HG02763 (cell line): ENCODE measurements around the gene FBLN1.
"Not testable (repeated sequence)": the region's sequence is repeated elsewhere in the genome, so short reads cannot be mapped to it uniquely, and the experiment has no call there.

Experiments used
- ATAC-seq: cut with Tn5 transposase; IDR thresholded peaks from one replicate; pipeline ENCODE4 v1.9.1; 2021; ENCODE audit warnings: mild to moderate bottlenecking, moderate library complexity; ENCODE audit not compliant: unreplicated experiment

FBLN1 gene, protein sequence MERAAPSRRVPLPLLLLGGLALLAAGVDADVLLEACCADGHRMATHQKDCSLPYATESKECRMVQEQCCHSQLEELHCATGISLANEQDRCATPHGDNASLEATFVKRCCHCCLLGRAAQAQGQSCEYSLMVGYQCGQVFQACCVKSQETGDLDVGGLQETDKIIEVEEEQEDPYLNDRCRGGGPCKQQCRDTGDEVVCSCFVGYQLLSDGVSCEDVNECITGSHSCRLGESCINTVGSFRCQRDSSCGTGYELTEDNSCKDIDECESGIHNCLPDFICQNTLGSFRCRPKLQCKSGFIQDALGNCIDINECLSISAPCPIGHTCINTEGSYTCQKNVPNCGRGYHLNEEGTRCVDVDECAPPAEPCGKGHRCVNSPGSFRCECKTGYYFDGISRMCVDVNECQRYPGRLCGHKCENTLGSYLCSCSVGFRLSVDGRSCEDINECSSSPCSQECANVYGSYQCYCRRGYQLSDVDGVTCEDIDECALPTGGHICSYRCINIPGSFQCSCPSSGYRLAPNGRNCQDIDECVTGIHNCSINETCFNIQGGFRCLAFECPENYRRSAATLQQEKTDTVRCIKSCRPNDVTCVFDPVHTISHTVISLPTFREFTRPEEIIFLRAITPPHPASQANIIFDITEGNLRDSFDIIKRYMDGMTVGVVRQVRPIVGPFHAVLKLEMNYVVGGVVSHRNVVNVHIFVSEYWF

DNA sequence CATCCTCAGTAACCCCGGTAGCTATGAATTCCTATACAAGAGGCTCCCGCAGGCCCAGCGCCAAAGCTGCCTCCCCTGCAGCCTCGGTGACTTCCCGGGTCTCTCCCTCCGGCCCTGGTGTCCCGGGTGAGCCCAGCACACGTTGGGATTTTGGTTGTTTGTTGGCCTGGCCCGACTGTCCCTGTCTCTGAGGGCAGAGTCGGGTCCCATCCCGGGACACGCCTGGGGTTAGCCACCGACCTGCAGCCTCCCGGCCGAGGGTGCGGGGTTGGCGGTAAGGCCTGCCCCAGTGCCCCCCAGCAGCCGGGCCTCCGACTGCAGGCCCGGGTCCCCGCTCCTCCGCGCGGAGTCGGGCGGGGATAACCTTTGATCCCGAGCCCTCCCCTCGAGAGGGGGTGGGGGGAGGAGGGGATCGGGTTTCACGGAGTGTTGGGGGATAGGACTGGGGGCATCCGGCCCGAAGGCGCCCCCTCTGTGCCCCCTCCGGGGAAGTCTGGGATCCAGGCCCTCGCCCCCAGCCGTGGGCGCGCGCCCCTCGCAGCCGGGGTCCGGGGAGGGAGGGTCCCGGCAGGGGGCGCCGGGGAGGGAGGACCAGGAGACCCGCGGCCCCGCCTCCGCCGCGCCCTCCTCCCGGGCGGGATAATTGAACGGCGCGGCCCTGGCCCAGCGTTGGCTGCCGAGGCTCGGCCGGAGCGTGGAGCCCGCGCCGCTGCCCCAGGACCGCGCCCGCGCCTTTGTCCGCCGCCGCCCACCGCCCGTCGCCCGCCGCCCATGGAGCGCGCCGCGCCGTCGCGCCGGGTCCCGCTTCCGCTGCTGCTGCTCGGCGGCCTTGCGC, at the start of gene FBLN1:
Gene FBLN1, plus strand, starts transcription at position 669 of the 835 bp plus-strand sequence. Its CDS starts 103 bp downstream, at position 772.
- no peak for ATAC-seq

DNA sequence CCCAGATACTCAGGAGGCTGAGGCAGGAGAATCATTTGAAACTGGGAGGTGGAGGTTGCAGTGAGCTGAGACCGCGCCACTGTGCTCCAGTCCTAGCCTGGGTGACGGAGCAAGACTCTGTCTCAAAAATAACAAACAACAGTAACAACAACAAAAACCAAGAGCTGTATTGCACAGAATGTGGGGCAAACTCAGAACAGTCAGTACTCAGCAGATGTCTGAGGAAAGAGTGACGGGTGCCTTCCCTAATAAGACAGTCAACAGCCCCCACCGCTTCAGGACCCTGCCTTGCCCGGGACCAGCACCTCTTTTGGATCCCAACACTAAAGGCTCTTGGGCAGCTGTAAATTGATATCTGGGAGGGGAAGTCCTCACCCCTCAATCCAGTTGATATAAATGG, 48.9 kb upstream of the FBLN1 start:
- no peak for ATAC-seq

DNA sequence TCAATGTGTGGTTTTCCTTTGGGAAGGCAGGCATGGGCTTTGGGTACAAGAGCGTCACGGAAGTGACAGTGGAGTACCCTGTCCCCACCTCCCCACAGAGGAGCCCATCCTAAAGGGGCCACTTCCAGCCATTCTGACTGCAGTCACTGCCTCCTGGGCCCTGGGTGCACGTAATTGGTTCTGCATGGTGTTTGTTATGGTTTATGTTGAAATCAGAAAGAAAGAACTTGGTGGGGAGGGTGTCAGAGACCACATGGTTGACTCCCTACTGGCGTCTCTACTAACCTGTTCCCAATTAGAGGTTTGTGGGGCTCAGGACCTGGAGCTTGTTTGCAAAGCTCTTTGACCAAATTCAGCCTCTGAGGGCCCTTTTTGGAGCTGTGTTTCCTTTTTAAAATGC, 48.4 kb upstream of the FBLN1 start:
- no peak for ATAC-seq

DNA sequence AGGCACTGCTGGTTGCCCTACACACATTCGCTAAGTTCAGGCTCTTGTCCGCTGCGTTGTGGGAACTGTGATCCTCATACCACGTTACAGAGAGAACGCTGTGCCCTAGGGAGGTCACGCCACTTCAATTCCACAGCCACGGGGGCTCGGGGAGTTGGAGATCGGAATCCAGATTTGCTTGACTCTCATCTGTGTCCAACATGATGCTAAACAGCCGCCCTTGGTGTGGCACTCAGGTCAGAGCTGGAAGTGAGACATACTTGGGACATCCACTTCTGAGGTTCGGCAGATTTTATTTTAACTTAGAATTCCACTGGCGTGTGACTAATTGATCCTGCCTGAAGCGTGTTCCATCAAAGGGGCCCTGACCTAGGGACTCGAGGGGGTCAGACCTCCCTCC, 47.5 kb upstream of the FBLN1 start:
- ATAC-seq: no peak

DNA sequence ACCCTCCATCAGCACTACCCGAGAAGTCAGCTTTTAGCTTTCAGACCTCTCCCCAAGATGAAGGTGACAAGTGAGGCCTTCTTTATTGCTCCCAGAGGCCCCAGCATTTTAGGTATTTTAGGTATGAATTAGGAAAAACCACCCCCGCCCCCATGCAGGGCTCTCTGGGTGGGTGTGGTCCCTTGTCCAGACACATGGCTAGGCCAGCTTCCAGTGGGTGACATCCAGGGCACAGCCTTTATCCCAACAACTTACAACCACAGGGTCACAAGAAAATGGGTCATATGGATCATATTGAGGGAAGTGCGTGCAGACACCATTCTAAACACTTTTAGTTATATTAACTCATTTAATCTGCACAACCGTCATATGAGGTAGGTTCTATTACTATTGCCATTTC, 47.1 kb upstream of the FBLN1 start:
- ATAC-seq: no peak

DNA sequence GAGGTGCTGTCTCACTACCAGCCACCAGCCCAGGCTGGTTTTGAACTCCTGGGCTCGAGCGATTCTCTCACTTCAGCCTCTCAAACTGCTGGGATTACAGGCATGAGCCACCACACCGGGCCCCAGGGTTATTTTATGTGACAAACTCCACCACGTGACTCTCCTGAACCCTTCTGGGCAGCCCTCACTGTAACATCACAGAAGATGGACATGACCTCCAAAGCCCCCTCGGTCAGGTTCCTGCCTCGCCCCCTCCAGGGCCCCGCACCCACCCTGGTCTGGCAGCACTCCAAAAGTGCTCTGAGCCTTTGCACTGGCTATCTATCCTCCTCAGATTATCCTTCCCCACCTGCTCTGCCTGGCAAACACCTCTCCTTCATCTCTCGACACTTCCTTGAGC, 45.9 kb upstream of the FBLN1 start:
- ATAC-seq: no peak

DNA sequence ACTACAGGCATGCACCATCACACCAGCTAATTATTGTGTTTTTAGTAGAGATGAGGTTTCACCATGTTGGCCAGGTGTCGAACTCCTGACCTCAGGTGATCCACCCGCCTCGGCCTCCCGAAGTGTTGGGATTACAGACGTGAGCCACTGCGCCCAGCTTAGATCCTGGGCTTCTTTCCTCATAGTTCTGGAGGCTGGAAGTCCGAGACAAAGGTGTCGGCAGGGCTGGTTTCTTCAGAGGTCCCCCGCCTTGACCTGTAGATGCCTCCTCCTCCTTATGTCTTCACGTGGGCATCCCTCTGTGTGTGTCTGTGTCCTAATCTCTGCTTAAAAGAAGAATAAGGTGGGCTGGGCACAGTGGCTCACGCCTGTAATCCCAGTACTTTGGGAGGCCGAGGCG, 44.2 kb upstream of the FBLN1 start:
- ATAC-seq: no peak

DNA sequence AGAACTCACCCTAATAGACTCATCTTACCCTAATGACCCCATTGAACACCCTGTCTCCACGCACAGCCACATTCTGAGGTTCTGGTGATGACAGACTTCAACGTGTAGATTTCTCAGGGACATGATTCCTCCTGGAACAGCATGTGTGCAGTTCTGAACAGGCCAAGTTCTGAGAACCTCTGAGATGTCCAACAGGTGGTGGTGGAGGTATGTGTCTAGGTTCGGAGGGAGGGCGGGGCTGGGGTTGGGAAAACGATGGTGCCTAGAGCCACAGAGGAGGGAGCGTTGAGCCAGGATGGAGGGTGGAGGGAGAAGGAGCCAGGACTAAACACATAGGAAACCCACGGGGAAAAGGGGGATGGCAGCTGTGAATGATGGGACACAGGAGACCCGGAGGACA, 43.4 kb upstream of the FBLN1 start:
- no peak for ATAC-seq

DNA sequence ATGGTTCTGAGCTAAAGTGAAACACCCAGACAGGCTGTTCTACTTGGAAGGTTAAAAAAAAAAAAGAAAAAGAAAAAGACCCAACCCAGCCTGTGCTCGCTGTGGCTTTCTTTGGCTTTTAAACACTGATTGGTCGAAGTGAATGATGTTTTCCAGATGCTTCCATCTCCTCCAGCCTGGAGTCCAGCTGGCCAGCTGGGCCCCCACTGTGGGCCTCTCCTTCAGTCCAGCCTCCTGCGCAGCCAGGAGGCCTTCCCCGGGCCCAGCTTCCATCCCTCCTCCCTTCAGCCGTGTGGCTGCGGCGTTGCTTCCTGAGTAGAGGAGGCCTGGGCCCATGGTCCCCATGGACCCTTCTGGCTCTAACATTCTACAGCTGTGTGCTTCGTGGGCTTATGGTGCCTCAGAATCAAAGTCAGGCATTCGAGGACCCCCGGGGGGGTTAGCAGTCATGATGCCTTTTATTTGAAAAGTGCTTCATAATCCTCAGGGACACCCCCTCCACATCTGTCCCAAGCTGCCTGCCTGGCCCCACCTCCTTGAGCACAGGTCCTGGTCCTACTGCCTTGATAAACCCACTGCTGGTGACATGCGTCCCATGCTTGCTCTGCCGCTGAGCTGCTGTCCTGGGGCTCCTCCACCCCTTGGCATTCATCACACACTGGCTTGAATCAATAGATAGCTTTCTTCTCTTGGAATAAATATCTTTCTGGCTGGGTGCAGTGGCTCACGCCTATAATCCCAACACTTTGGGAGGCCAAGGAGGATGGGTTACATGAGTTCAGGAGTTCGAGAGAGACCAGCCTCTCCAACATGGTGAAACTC, 42.2 kb upstream of the FBLN1 start:
- no peak for ATAC-seq

DNA sequence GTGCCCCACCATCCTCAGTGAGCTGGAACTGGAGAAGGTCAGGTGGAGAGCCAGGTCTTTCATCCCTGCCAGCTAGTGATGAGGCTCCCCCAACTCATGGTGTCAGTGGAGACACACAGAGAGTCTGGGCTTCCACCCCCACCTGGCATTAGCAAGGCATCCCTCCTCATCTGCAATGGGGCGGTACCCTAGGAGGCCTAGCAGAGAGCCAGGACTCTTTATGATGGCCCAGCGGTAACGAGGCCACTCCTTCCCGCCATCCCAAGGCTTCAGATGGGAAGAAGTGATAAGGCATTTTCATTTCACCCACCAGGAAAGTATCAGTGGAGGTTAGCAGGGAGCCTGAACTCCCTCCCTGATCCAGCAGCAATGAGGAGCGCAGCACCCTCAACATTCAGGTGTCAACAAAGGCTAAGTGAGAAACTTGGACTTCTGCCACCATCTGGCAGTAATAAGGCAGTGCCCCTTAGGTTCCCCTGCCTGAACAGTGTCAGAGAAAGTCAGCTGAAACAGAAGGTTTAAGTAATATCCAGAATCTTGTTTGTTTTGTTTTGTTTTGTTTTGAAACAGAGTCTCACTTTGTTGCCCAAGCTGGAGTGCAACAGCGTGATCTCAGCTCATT, 40.5 kb upstream of the FBLN1 start:
- no peak for ATAC-seq

DNA sequence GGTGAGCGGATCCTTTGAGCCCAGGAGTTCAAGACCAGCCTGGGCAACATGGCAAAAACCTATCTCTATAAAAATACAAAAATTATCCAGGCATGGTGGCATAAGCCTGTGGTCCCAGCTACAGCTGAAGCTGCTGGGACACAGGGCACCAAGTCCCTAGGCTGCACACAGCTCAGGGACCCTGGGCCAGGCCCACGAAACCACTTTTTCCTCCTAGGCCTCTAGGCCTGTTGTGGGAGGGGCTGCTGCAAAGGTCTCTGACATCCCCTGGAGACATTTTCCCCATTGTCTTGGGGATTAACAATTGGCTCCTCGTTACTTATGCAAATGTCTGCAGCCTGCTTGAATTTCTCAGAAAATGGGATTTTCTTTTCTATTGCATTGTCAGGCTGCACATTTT, 39.0 kb upstream of the FBLN1 start:
- not testable (repeated sequence) for ATAC-seq

DNA sequence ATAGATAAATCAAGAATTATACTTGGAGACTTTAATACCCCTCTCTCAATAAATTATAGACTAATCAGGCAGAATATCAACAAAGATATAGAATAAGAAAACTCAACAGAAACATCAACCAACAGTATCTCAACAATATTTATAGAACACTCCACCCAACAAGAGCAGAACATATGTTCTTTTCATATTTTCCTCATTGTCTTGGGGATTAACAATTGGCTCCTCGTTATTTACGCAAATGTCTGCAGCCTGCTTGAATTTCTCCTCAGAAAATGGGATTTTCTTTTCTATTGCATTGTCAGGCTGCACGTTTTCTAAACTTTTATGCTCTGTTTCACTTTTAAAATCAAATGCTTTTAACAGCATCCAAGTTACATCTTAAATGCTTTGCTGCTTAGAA, 37.0 kb upstream of the FBLN1 start:
- ATAC-seq: no peak

DNA sequence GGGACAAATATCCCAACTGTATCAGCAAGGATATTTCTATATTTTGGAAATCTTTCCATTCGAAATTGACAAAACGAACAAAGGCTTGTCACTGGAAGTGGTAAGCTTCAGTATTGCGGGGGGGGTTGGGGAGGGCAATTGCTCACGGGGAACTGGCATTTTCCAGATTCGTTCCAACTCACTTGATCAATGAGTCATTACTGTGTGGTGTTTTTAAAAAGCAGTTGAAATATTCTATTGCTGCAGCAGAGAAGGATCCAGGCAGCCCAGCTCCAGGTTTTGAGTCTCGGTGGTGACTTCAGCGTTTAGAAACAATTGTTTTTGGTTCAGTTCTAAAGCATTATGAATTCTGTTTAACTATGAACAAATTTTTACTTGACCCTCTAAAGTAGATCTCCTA, 33.8 kb upstream of the FBLN1 start:
- no peak for ATAC-seq

DNA sequence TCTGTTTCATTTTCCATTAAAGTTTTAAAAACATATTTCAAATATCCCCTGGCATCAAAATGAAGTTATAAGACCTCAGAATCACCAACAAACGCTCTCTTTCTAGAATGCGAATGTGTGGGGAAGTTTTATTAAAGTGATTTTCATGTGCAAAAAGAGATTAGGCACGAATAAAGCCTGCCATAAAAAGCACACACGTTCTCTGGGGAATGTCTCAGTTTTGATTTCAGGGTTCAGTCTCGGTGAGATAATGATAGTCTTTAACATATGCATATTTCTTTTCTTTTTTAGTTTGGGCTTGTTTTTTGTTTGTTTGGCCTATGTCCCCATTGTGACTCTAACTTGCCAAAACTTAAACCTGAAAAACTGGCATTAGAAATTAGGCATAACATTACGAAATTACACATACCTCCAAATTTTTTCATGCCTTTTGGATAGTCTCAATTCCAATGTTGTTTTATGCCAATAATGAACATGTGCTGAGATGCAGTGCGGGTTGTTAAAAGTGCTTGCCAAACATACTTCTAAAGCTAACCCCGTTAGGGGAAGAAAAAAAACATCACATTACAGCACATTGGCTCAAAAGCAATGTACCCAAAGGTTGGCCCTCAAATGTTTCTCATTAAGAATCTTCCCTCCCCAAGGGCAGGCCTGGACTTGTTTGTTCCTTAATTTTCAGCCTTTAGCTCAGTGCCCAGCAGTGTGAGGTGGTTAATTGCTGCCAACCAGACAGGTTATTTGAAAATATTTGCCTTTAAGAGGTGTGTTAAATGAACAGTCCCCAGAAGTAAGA, 33.2 kb upstream of the FBLN1 start:
- no peak for ATAC-seq

DNA sequence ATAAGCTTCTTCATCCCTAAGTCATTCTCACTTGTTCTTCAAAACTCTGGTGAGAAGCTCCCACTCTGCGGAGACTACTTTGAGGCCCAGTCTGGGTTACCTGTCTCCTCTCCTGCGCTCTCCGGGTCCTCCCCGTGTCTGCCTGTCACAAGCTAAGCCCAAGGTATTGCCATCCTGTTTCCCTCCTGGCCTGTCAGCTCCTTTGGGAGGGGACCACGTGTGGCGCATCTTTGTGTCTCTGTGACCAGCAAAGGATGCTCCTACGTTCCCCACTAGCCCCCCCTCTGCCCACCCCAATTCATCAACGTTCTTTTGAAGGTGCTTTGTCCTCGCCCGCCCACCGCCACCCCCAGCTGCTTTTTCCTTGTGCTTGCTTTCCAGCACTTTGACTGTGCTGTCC, 31.8 kb upstream of the FBLN1 start:
- no peak for ATAC-seq

DNA sequence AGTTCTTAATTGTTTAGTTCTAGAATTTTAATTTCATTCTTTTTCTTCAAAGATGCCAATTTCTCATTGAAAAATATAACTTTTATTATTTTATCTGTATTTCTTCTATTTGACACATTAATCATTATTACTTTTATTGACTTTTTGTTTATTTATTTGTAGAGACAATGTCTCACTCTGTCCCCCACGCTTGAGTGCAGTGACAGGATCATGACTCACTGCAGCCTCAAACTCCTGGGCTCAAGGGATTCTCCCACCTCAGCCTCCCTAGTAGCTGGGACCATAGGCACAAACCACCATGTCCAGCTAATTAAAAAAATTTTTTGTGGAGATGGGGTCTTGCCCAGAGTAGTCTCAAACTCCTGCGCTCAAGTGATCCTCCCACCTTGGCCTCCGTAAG, 30.3 kb upstream of the FBLN1 start:
- no peak for ATAC-seq

DNA sequence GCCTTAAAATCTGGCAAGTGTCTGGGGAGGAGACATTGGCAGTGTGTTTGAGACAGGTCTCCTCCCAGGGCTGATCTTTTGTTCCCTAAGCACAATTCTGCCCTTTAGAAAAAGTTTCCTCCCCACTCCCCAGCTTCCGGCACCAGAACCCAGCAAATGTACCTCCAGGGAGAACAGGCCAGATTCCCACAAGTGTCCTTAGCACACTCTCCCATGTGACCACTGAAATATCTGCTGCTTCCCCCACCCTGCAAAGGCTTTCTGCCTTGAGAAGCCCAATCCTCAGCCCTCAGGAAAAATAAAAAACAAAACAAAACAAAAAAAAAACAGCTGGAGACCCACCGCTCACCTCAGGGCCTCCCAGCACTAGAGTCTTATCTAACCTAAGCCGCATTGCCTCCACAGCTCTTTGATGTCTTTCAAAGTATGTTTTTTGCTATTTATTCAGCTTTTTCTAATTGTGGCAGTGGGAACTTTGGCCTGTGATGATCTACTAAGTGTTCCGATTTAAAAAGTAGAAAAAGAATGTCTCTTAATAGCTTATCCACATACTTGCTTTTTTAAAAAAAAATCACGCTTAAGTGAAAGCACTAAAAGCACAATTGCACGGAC, 29.0 kb upstream of the FBLN1 start:
- no peak for ATAC-seq

DNA sequence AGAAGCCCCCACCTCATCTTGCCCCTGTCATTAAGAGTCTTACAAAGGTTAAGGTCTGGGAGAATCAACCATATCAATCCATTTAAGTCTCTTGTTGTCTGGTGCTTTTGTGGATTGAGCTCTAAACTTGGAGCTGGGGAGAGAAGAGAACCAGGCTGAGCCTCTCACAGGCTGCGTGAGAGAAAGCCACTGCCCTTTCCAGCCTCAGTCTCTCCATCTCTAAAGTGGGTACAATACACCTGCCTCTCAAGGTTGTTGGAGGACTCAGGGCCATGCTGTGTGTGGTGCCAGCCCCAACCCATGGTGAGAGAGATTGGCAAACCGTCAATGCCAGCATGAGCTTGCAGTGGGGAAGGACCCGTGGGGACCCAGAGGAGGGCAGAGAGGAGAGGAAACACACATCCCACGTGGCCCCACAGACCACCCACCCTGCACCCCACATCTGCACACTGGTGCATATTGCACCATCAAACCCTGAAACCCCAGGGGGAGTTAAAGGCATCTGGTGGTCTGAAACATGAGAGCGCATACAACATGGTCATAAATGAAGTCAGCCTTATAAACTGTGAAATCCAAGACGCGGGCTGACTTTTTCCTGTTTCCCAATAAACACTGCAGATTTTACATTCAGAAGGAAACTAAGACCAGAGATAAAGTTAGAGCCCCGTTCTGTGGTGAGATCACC, 27.5 kb upstream of the FBLN1 start:
- ATAC-seq: no peak
